ENCODE data around the gene PHACTR3. TPM values are rescaled to one million over a fixed set of nuclear protein-coding genes. Genes with fewer than 3 reads are reported as not detected.

Gene PHACTR3
- total and polyA plus RNA-seq, 2 of the 8 experiments (the other 6 are each of a cell fraction or from before 2014, with no cell fraction given) = 0.05 to 0.13 TPM

- H4K20me1 ChIP-seq (replicated peaks in 1 of 2; ENCODE audit: control insufficient read depth in 1 of 2, insufficient read depth in 2 of 2, low read length in 2 of 2) = no peaks in the 10 kb centered on the region
- no peak overlapping the region for H2BK12ac ChIP-seq (ENCODE audit: low read depth, low read length)
- H3K79me1 ChIP-seq (ENCODE audit: low read depth, low read length) = no peaks in the 10 kb centered on the region
- H3K23me2 ChIP-seq (ENCODE audit: low read depth, low read length) = no peaks in the 10 kb centered on the region
- H3K27me3 ChIP-seq (replicated peaks in 1 of 4; ENCODE audit: control insufficient read depth in 3 of 4, extremely low read depth in 1 of 4, insufficient read depth in 3 of 4, low read length in 3 of 4) = no peaks in the 10 kb centered on the region
- H3K79me2 ChIP-seq (ENCODE audit: control insufficient read depth in 1 of 2, insufficient read depth in 2 of 2, low read length in 2 of 2) = no peaks in the 10 kb centered on the region
- WGBS, 2 experiments (ENCODE audit: extremely low coverage in 1 of 2, insufficient coverage in 1 of 2, insufficient read length in 1 of 2, insufficient replicate concordance in 2 of 2, low coverage in 1 of 2, low lambda C conversion rate in 2 of 2, missing lambda C conversion rate in 1 of 2) = 86% methylated on average over 15 of the region's 16 CpGs; no CpG with 5 or more reads in 1 of the 2 experiments
- no peak overlapping the region for H4K91ac ChIP-seq (replicated peaks; ENCODE audit: insufficient read length, low read length)
- H3K4me1 ChIP-seq (replicated peaks in 1 of 4; ENCODE audit: control insufficient read depth in 3 of 4, insufficient read depth in 4 of 4, low read length in 3 of 4) = no peaks in the 10 kb centered on the region
- no peak overlapping the region for H4K5ac ChIP-seq (ENCODE audit: insufficient read length, low read depth, low read length)
- no peak overlapping the region for H3K4me2 ChIP-seq (ENCODE audit: insufficient read depth in 1 of 2, low read depth in 2 of 2, low read length in 2 of 2)
- no peaks in the 10 kb centered on the region for H3K36me3 ChIP-seq (ENCODE audit: control insufficient read depth in 2 of 4, insufficient read depth in 4 of 4, low read length in 3 of 4)
- no peak overlapping the region for H3K14ac ChIP-seq (ENCODE audit: insufficient read length)
- no peak overlapping the region for H4K8ac ChIP-seq (ENCODE audit: extremely low read depth, insufficient read depth, low read length)
- no peak overlapping the region for H2AK5ac ChIP-seq (ENCODE audit: low read depth, low read length)
- no peak overlapping the region for H3K27ac ChIP-seq (ENCODE audit: low read depth, low read length)
- H2BK5ac ChIP-seq (ENCODE audit: low read depth, low read length) = no peak overlapping the region
- no peak for FAIRE-seq
- no peak overlapping the region for H3K4me3 ChIP-seq (ENCODE audit: extremely low read depth in 1 of 4, insufficient read depth in 2 of 4, low read depth in 3 of 4, low read length in 4 of 4)
- no peak overlapping the region for H3K9ac ChIP-seq (replicated peaks in 1 of 4; ENCODE audit: extremely low read depth in 1 of 4, low read depth in 3 of 4, low read length in 3 of 4)
- H3K9me3 ChIP-seq (ENCODE audit: insufficient read depth in 2 of 2, low read depth in 1 of 2, low read length in 1 of 2) = peaks cover 80 to 89% of the 10 kb centered on the region in 2 experiments
- ChIA-PET CTCF (ENCODE audit: partially characterized antibody) (no interaction called here), POLR2A (ENCODE audit: partially characterized antibody) (no interaction called here)
- no peak overlapping the region for H3K4ac ChIP-seq (replicated peaks; ENCODE audit: insufficient read length, low read depth, low read length)
- no peak overlapping the region for H2BK15ac ChIP-seq (ENCODE audit: low read length)
- H3K18ac ChIP-seq (ENCODE audit: extremely low read depth, low read length) = no peak overlapping the region
- H2BK20ac ChIP-seq (ENCODE audit: low read length) = no peak overlapping the region
- no peak overlapping the region for H3K23ac ChIP-seq (ENCODE audit: insufficient read length)
- no peak overlapping the region for H3K56ac ChIP-seq (replicated peaks; ENCODE audit: insufficient read length, low read depth, low read length)
- H2AFZ ChIP-seq (ENCODE audit: low read length) = no peak overlapping the region
- no peak for DNase-seq (ENCODE audit: low read depth in 1 of 2, low spot score in 2 of 2)
- H2BK120ac ChIP-seq (replicated peaks; ENCODE audit: low read depth, low read length) = no peak overlapping the region
- TF ChIP-seq EP300 (IDR thresholded peaks at IDR 0.05; ENCODE audit: borderline replicate concordance in 1 of 2, low read depth in 2 of 2, low read length in 2 of 2) (no peak), JUN (IDR thresholded peaks at IDR 0.05; ENCODE audit: low read depth, low read length) (no peak), RFX5 (IDR thresholded peaks at IDR 0.05; ENCODE audit: borderline replicate concordance, low read depth, low read length) (no peak), HDAC6 (IDR thresholded peaks at IDR 0.05; ENCODE audit: low read depth, low read length) (no peak), SP2 (IDR thresholded peaks at IDR 0.05; ENCODE audit: low read length) (no peak), PHF8 (conservative IDR thresholded peaks at IDR 0.05; ENCODE audit: low read depth, low read length) (no peak), SP4 (IDR thresholded peaks at IDR 0.05; ENCODE audit: low read length) (no peak), GTF2F1 (IDR thresholded peaks at IDR 0.05; ENCODE audit: borderline replicate concordance, low read depth, low read length) (no peak), RXRA (IDR thresholded peaks at IDR 0.05; ENCODE audit: insufficient read depth, low read depth, low read length) (no peak), SUZ12 (IDR thresholded peaks at IDR 0.05; ENCODE audit: low read length) (no peak), HDAC2 (IDR thresholded peaks at IDR 0.05; ENCODE audit: borderline replicate concordance in 1 of 2, low read depth in 2 of 2, low read length in 2 of 2) (no peak), TBP (IDR thresholded peaks at IDR 0.05; ENCODE audit: low read depth, low read length) (no peak), CBX8 (IDR thresholded peaks at IDR 0.05; ENCODE audit: borderline replicate concordance, low read depth, low read length) (no peak)
Observed at GRCh38 chr20:59629141-59630045, 25.1 kb downstream of the PHACTR3 start.
